Measurements from ENCODE around the gene EAF1. TPM values are rescaled to one million over a fixed set of nuclear protein-coding genes. Genes with fewer than 3 reads are reported as not detected.
A peak's percentile ranks its signal among the peaks of the same experiment; 100 is the strongest.
"Not testable (repeated sequence)": the region's sequence is repeated elsewhere in the genome, so short reads cannot be mapped to it uniquely, and the experiment has no call there.

EAF1 gene
- total RNA-seq = 23.9 and 25.9 TPM in 2 replicates

- peak within 1 kb of the TSS; percentile 95 for H3K4me3 Mint-ChIP-seq (ENCODE audit: low read depth)
- H3K4me1 Mint-ChIP-seq (ENCODE audit: low read depth) = peaks cover 41% of the 10 kb centered on the region
Measured at GRCh38 chr3:15427182-15427880, at the start of gene EAF1, which contains the start of gene METTL6. Gene EAF1 (plus strand): TSS chr3:15427598. CDS start chr3:15427780, 182 bp downstream. Gene METTL6 (minus strand): TSS chr3:15427544. CDS start chr3:15426511, 1,033 bp downstream.

GRCh38 chr3:15377961-15378791, 49.2 kb upstream of the EAF1 start:
- H3K4me1 Mint-ChIP-seq (ENCODE audit: low read depth) = peaks cover 10% of the 10 kb centered on the region
- intact Hi-C loops (cut with micrococcal nuclease) = loop anchor here (1.0 to 2.0 kb wide), 6 partner anchors 17 to 171 kb away; partner anchors contain the start of genes CAPN7 and SH3BP5
- peak; percentile 92 for DNase-seq (ENCODE audit: low spot score)
- no peaks in the 10 kb centered on the region for H3K36me3 Mint-ChIP-seq (ENCODE audit: low read depth)
- H3K27me3 Mint-ChIP-seq (ENCODE audit: low read depth) = no peaks in the 10 kb centered on the region
- H3K4me3 Mint-ChIP-seq (ENCODE audit: low read depth) = no peak overlapping the region
- H3K27ac Mint-ChIP-seq = peak overlapping the region; percentile 76
- no peaks in the 10 kb centered on the region for H3K9me3 Mint-ChIP-seq

More at GRCh38 chr3:15427182-15427880, at the start of gene EAF1, which contains the start of gene METTL6:
- Mint-ChIP-seq H3K27me3 (ENCODE audit: low read depth) (no peaks in the 10 kb centered on the region), H3K27ac (peak within 1 kb of the TSS; percentile 89), H3K9me3 (peaks cover 5% of the 10 kb centered on the region), H3K36me3 (ENCODE audit: low read depth) (peaks cover 58% of the 10 kb centered on the region)
- peak; percentile 79 for DNase-seq (ENCODE audit: low spot score)
- intact Hi-C loops (cut with micrococcal nuclease) = loop anchor here (1.0 to 10.0 kb wide), 3 partner anchors 75 to 387 kb away; no protein-coding TSS in a partner anchor

- Mint-ChIP-seq H3K9me3 (no peaks in the 10 kb centered on the region), H3K4me1 (ENCODE audit: low read depth) (peaks cover 10% of the 10 kb centered on the region), H3K27ac (no peak overlapping the region), H3K4me3 (ENCODE audit: low read depth) (no peak overlapping the region), H3K36me3 (ENCODE audit: low read depth) (no peaks in the 10 kb centered on the region), H3K27me3 (ENCODE audit: low read depth) (no peaks in the 10 kb centered on the region)
- intact Hi-C loops (cut with micrococcal nuclease) = no loop called here
- no peak for DNase-seq (ENCODE audit: low spot score)
Measured at GRCh38 chr3:15380980-15381890, 46.2 kb upstream of the EAF1 start.

- H3K9me3 Mint-ChIP-seq = no peaks in the 10 kb centered on the region
- intact Hi-C loops (cut with micrococcal nuclease) = no loop called here
- H3K27ac Mint-ChIP-seq = no peak overlapping the region
Measured at GRCh38 chr3:15382405-15382923, 44.9 kb upstream of the EAF1 start.

GRCh38 chr3:15384510-15385237, 42.7 kb upstream of the EAF1 start:
- H3K9me3 Mint-ChIP-seq = no peaks in the 10 kb centered on the region
- intact Hi-C loops (cut with micrococcal nuclease) = no loop called here
- DNase-seq (ENCODE audit: low spot score) = no peak
- no peaks in the 10 kb centered on the region for H3K27me3 Mint-ChIP-seq (ENCODE audit: low read depth)
- no peak overlapping the region for H3K4me3 Mint-ChIP-seq (ENCODE audit: low read depth)
- H3K36me3 Mint-ChIP-seq (ENCODE audit: low read depth) = no peaks in the 10 kb centered on the region
- no peak overlapping the region for H3K27ac Mint-ChIP-seq
- peaks cover 7% of the 10 kb centered on the region for H3K4me1 Mint-ChIP-seq (ENCODE audit: low read depth)

More at GRCh38 chr3:15382405-15382923, 44.9 kb upstream of the EAF1 start:
- Mint-ChIP-seq H3K36me3 (ENCODE audit: low read depth) (no peaks in the 10 kb centered on the region), H3K4me3 (ENCODE audit: low read depth) (no peak overlapping the region), H3K4me1 (ENCODE audit: low read depth) (peaks cover 11% of the 10 kb centered on the region), H3K27me3 (ENCODE audit: low read depth) (no peaks in the 10 kb centered on the region)
- no peak for DNase-seq (ENCODE audit: low spot score)

- H3K36me3 Mint-ChIP-seq (ENCODE audit: low read depth); H3K27me3 Mint-ChIP-seq (ENCODE audit: low read depth); H3K4me1 Mint-ChIP-seq (ENCODE audit: low read depth); H3K4me3 Mint-ChIP-seq (ENCODE audit: low read depth); H3K9me3 Mint-ChIP-seq; H3K27ac Mint-ChIP-seq; intact Hi-C loops (cut with micrococcal nuclease); DNase-seq (ENCODE audit: low spot score): not testable (repeated sequence)
Measured at GRCh38 chr3:15385238-15385695, 42.1 kb upstream of the EAF1 start.

GRCh38 chr3:15385901-15386653, 41.3 kb upstream of the EAF1 start:
- Mint-ChIP-seq H3K36me3 (ENCODE audit: low read depth) (no peaks in the 10 kb centered on the region), H3K9me3 (no peaks in the 10 kb centered on the region), H3K4me1 (ENCODE audit: low read depth) (peaks cover 7% of the 10 kb centered on the region), H3K27ac (no peak overlapping the region), H3K4me3 (ENCODE audit: low read depth) (no peak overlapping the region), H3K27me3 (ENCODE audit: low read depth) (no peaks in the 10 kb centered on the region)
- no peak for DNase-seq (ENCODE audit: low spot score)
- intact Hi-C loops (cut with micrococcal nuclease) = no loop called here

- H3K4me1 Mint-ChIP-seq (ENCODE audit: low read depth); H3K36me3 Mint-ChIP-seq (ENCODE audit: low read depth); DNase-seq (ENCODE audit: low spot score); H3K27ac Mint-ChIP-seq; H3K9me3 Mint-ChIP-seq; H3K27me3 Mint-ChIP-seq (ENCODE audit: low read depth); H3K4me3 Mint-ChIP-seq (ENCODE audit: low read depth); intact Hi-C loops (cut with micrococcal nuclease): not testable (repeated sequence)
Measured at GRCh38 chr3:15386654-15386955, 40.8 kb upstream of the EAF1 start.

GRCh38 chr3:15387171-15387581, 40.2 kb upstream of the EAF1 start:
- no peaks in the 10 kb centered on the region for H3K9me3 Mint-ChIP-seq
- H3K4me3 Mint-ChIP-seq (ENCODE audit: low read depth) = no peak overlapping the region
- peaks cover 7% of the 10 kb centered on the region for H3K4me1 Mint-ChIP-seq (ENCODE audit: low read depth)
- no peaks in the 10 kb centered on the region for H3K27me3 Mint-ChIP-seq (ENCODE audit: low read depth)
- DNase-seq (ENCODE audit: low spot score) = no peak
- no peak overlapping the region for H3K27ac Mint-ChIP-seq
- no peaks in the 10 kb centered on the region for H3K36me3 Mint-ChIP-seq (ENCODE audit: low read depth)
- intact Hi-C loops (cut with micrococcal nuclease) = no loop called here

- Mint-ChIP-seq H3K27ac (no peak overlapping the region), H3K27me3 (ENCODE audit: low read depth) (no peaks in the 10 kb centered on the region), H3K4me3 (ENCODE audit: low read depth) (no peak overlapping the region), H3K4me1 (ENCODE audit: low read depth) (peaks cover 7% of the 10 kb centered on the region), H3K9me3 (no peaks in the 10 kb centered on the region), H3K36me3 (ENCODE audit: low read depth) (no peaks in the 10 kb centered on the region)
- DNase-seq (ENCODE audit: low spot score) = no peak
- intact Hi-C loops (cut with micrococcal nuclease) = no loop called here
Measured at GRCh38 chr3:15387735-15388134, 39.7 kb upstream of the EAF1 start.

- H3K4me1 Mint-ChIP-seq (ENCODE audit: low read depth); H3K4me3 Mint-ChIP-seq (ENCODE audit: low read depth); H3K9me3 Mint-ChIP-seq; H3K27ac Mint-ChIP-seq; H3K36me3 Mint-ChIP-seq (ENCODE audit: low read depth); DNase-seq (ENCODE audit: low spot score); intact Hi-C loops (cut with micrococcal nuclease); H3K27me3 Mint-ChIP-seq (ENCODE audit: low read depth): not testable (repeated sequence)
Measured at GRCh38 chr3:15388335-15388734, 39.1 kb upstream of the EAF1 start.

Measured in activated T-helper 2 cell treated with anti-CD3 and anti-CD28 coated beads, Interferon-gamma antibody, Interleukin-2, Interleukin-4, amounts not matched to agents 10 μg/mL and 5 μg/mL and 100 μg/mL, durations not matched to agents 14 hours and 24 hours and 36 hours (primary cell).